Caco-2 (cell line): ENCODE data around the gene CRYBG1. TPM values are rescaled to one million over a fixed set of nuclear protein-coding genes. Genes with fewer than 3 reads are reported as not detected.

Source experiments
- Bru-seq: library from RNA; stranded (reverse); fragments of 400-500 nt; gene quantifications from one replicate; lab custom pipeline; 2021; lab: Mats Ljungman, UMichigan
- BruChase-seq, 2 experiments: library from RNA; stranded (reverse); fragments of 400-500 nt; gene quantifications; one replicate each; lab custom pipeline; 2021; lab: Mats Ljungman, UMichigan
- BruUV-seq: library from RNA; stranded (reverse); fragments of 400-500 nt; replicated peaks from 2 replicates; lab custom pipeline; 2021; lab: Mats Ljungman, UMichigan
- CTCF ChIA-PET: fragments of 300-600 bp; sonication (Branson Sonifier 250); formaldehyde crosslinking; loops from one replicate; lab custom pipeline; 2022; ENCODE audit warnings: antibody characterized with exemption; lab: Charles Lee
- POLR2A ChIA-PET: fragments of 300-600 bp; sonication (Branson Sonifier 250); formaldehyde crosslinking; loops from one replicate; lab custom pipeline; 2022; ENCODE audit warnings: antibody characterized with exemption; lab: Charles Lee
- DNase-seq, 2 experiments: peaks; one replicate each; pipeline versions ENCODE4 v3.0.0 to v3.0.0-alpha.2; 2020 to 2022
- H3K27me3 ChIP-seq: replicated peaks from 2 replicates; pipeline ENCODE4 v1.6.0; 2011; ENCODE audit warnings: low read length; ENCODE audit not compliant: control insufficient read depth, insufficient read depth
- H3K36me3 ChIP-seq: 2 replicates; pipeline ENCODE4 v1.5.1; 2011; ENCODE audit warnings: low read length; ENCODE audit not compliant: control insufficient read depth, insufficient read depth
- H3K4me1 ChIP-seq: fragments of 250-450 bp; sonication (Bioruptor Pico); 2 replicates; pipeline ENCODE4 v1.5.1; 2020; ENCODE audit warnings: mild to moderate bottlenecking
- H3K4me3 ChIP-seq: 2 replicates; pipeline ENCODE4 v1.5.1; 2011; ENCODE audit warnings: low read depth, mild to moderate bottlenecking, control low read depth, low read length
- H3K9me3 ChIP-seq: fragments of 250-450 bp; sonication (Bioruptor Pico); 2 replicates; pipeline ENCODE4 v1.5.1; 2020; ENCODE audit warnings: mild to moderate bottlenecking, moderate library complexity
- H3K27ac Mint-ChIP-seq: one replicate; pipeline ENCODE4 v1.8.0; 2022; ENCODE audit warnings: mixed read lengths; ENCODE audit not compliant: unreplicated experiment
- H3K27me3 Mint-ChIP-seq: one replicate; pipeline ENCODE4 v1.8.0; 2022; ENCODE audit warnings: mixed read lengths; ENCODE audit not compliant: insufficient read depth, unreplicated experiment
- H3K36me3 Mint-ChIP-seq: one replicate; pipeline ENCODE4 v1.8.0; 2022; ENCODE audit warnings: mild to moderate bottlenecking, mixed read lengths; ENCODE audit not compliant: insufficient read depth, unreplicated experiment
- H3K4me1 Mint-ChIP-seq: one replicate; pipeline ENCODE4 v1.8.0; 2022; ENCODE audit warnings: low read depth, mixed read lengths; ENCODE audit not compliant: unreplicated experiment
- H3K4me3 Mint-ChIP-seq: one replicate; pipeline ENCODE4 v1.8.0; 2022; ENCODE audit warnings: mild to moderate bottlenecking, moderate library complexity, mixed read lengths; ENCODE audit not compliant: unreplicated experiment
- H3K9me3 Mint-ChIP-seq: one replicate; pipeline ENCODE4 v1.8.0; 2022; ENCODE audit warnings: mixed read lengths; ENCODE audit not compliant: unreplicated experiment
- CTCF ChIP-seq, 2 experiments: fragments of 200-600 bp in 1 of 2; IDR thresholded peaks; 1 replicate in 1 of 2; 2 replicates in 1 of 2; pipeline versions ENCODE4 v1.5.1 to v1.8.0; 2011 to 2022; ENCODE audit warnings: antibody characterized with exemption in 1 of 2, control low read depth in 1 of 2, inconsistent platforms in 1 of 2, low read depth in 1 of 2, low read length in 1 of 2, mild to moderate bottlenecking in 1 of 2, moderate library complexity in 1 of 2; ENCODE audit not compliant: insufficient read depth in 1 of 2, severe bottlenecking in 1 of 2, unreplicated experiment in 1 of 2
- intact Hi-C: fragments of 100-400 bp; cut with micrococcal nuclease; formaldehyde crosslinking; loops from one replicate; pipeline ENCODE4 v1.10.0; 2022; ENCODE audit not compliant: unreplicated experiment
- long read RNA-seq: library from polyadenylated mRNA; stranded (forward); transcript quantifications from one replicate; pipeline ENCODE4 v2.0.0, GENCODE V29; 2022
- total RNA-seq: library from RNA; stranded (reverse); gene quantifications from 2 replicates; pipeline ENCODE4 v1.2.3, GENCODE V29; 2022

Gene CRYBG1
- 10.6 and 13.2 TPM in 2 replicates for total RNA-seq
- percentile 47 among the genes with signal in this experiment for Bru-seq, nascent RNA
- BruChase-seq, experiment 1, labeled RNA remaining after a 2-hour chase, result percentile 49 among the genes with signal in this experiment
- percentile 46 among the genes with signal in this experiment for BruChase-seq, experiment 2, labeled RNA remaining after a 6-hour chase
- long read RNA-seq, partial matches to known transcripts, result 7 of 9 reads
- long read RNA-seq, other reads (novel, unspliced or antisense), result 2 of 9 reads

- intact Hi-C loops, result loop anchor here (1.0 to 2.0 kb wide), 2 partner anchors 14 to 21 kb away; no protein-coding TSS in a partner anchor
- TF ChIP-seq CTCF (IDR thresholded peaks at IDR 0.05; ENCODE audit: insufficient read depth in 1 of 2, low read depth in 1 of 2, low read length in 1 of 2, severe bottlenecking in 1 of 2, unreplicated experiment in 1 of 2), result peak; percentile 84 to 96
- peaks cover 6% of the 10 kb centered on the region for H3K4me1 Mint-ChIP-seq
- BruUV-seq, result no TSS peak
- H3K36me3 Mint-ChIP-seq, result peaks cover 6% of the 10 kb centered on the region
- Histone ChIP-seq H3K4me3 (peak within 1 kb of the TSS; percentile 77), H3K27me3 (no peaks in the 10 kb centered on the region), H3K9me3 (no peaks in the 10 kb centered on the region), H3K4me1 (no peaks in the 10 kb centered on the region), H3K36me3 (no peaks in the 10 kb centered on the region)
- ChIA-PET CTCF (interaction anchor here (0.6 to 1.7 kb wide), 13 partner anchors 13 to 1247 kb away, joined by 3 to 15 read pairs (median 4); no protein-coding TSS in a partner anchor), POLR2A (no interaction called here)
- no peaks in the 10 kb centered on the region for H3K9me3 Mint-ChIP-seq
- DNase-seq, result peak; percentile 81 to 94
- peaks cover 11% of the 10 kb centered on the region for H3K27me3 Mint-ChIP-seq
- peak within 1 kb of the TSS; percentile 77 for H3K4me3 Mint-ChIP-seq
- H3K27ac Mint-ChIP-seq, result no peak within 1 kb of the TSS
Measured at GRCh38 chr6:106360410-106360988, at the start of gene CRYBG1. Gene CRYBG1, plus strand, starts transcription at chr6:106360717. Its CDS starts 192 bp downstream, at chr6:106360909.

GRCh38 chr6:106315765-106316374 is 44.6 kb upstream of the CRYBG1 start:
- no peak for DNase-seq
- Mint-ChIP-seq H3K4me1 (peaks cover 20% of the 10 kb centered on the region), H3K4me3 (no peak overlapping the region), H3K9me3 (no peaks in the 10 kb centered on the region), H3K27me3 (no peaks in the 10 kb centered on the region), H3K27ac (no peak overlapping the region), H3K36me3 (peaks cover 25% of the 10 kb centered on the region)
- Histone ChIP-seq H3K27me3 (no peaks in the 10 kb centered on the region), H3K4me3 (no peak overlapping the region), H3K36me3 (no peaks in the 10 kb centered on the region), H3K4me1 (peaks cover 13% of the 10 kb centered on the region), H3K9me3 (no peaks in the 10 kb centered on the region)
- CTCF ChIA-PET, result no interaction called here
- intact Hi-C loops, result no loop called here
- POLR2A ChIA-PET, result no interaction called here
- no peak for TF ChIP-seq CTCF (IDR thresholded peaks at IDR 0.05; ENCODE audit: insufficient read depth in 1 of 2, low read depth in 1 of 2, low read length in 1 of 2, severe bottlenecking in 1 of 2, unreplicated experiment in 1 of 2)
- BruUV-seq, result no TSS peak

- peaks cover 20% of the 10 kb centered on the region for H3K36me3 Mint-ChIP-seq
- CTCF ChIA-PET, result no interaction called here
- H3K4me1 ChIP-seq, result peaks cover 13% of the 10 kb centered on the region
- intact Hi-C loops, result no loop called here
- H3K27ac Mint-ChIP-seq, result no peak overlapping the region
- H3K4me1 Mint-ChIP-seq, result peaks cover 15% of the 10 kb centered on the region
- TF ChIP-seq CTCF (IDR thresholded peaks at IDR 0.05; ENCODE audit: insufficient read depth in 1 of 2, low read depth in 1 of 2, low read length in 1 of 2, severe bottlenecking in 1 of 2, unreplicated experiment in 1 of 2), result no peak
- H3K4me3 ChIP-seq, result no peak overlapping the region
- no peak for DNase-seq
- BruUV-seq, result no TSS peak
- no peaks in the 10 kb centered on the region for H3K36me3 ChIP-seq
- H3K27me3 Mint-ChIP-seq, result no peaks in the 10 kb centered on the region
- no peak overlapping the region for H3K4me3 Mint-ChIP-seq
- POLR2A ChIA-PET, result no interaction called here
- H3K27me3 ChIP-seq, result no peaks in the 10 kb centered on the region
- no peaks in the 10 kb centered on the region for H3K9me3 Mint-ChIP-seq
- H3K9me3 ChIP-seq, result no peaks in the 10 kb centered on the region
Measured at GRCh38 chr6:106316375-106316766, 44.1 kb upstream of the CRYBG1 start.
